ENCODE data around the gene MTOR.

MTOR gene

GRCh38 chr1:11114966-11115365 lies 147.4 kb downstream of the MTOR start:
- Histone ChIP-seq H3K4me3 (ENCODE audit: low read length) (no peak overlapping the region), H3K27me3 (replicated peaks; ENCODE audit: insufficient read depth, low read length) (no peaks in the 10 kb centered on the region), H3K9ac (ENCODE audit: low read length) (no peak overlapping the region), H3F3A (ENCODE audit: insufficient read depth, low read length) (no peaks in the 10 kb centered on the region), H2AFZ (ENCODE audit: low read length) (no peak overlapping the region), H3K4me2 (ENCODE audit: low read depth, low read length) (no peak overlapping the region), H3K79me2 (ENCODE audit: low read length) (no peaks in the 10 kb centered on the region), H4K20me1 (ENCODE audit: insufficient read depth, low read length) (no peaks in the 10 kb centered on the region), H3K9me3 (replicated peaks; ENCODE audit: insufficient read depth, low read length) (no peaks in the 10 kb centered on the region), H3K27ac (ENCODE audit: low read length) (no peak overlapping the region), H3K4me1 (ENCODE audit: low read length) (no peaks in the 10 kb centered on the region), H3K9me2 (replicated peaks; ENCODE audit: insufficient read depth, low read length) (no peaks in the 10 kb centered on the region), H3K36me3 (replicated peaks; ENCODE audit: insufficient read depth, low read length) (peaks cover 4% of the 10 kb centered on the region)
- no peak for DNase-seq
- no peak for TF ChIP-seq EZH2 (optimal IDR thresholded peaks at IDR 0.05; ENCODE audit: low read depth, low read length)
- TF ChIP-seq, protein P1, sequence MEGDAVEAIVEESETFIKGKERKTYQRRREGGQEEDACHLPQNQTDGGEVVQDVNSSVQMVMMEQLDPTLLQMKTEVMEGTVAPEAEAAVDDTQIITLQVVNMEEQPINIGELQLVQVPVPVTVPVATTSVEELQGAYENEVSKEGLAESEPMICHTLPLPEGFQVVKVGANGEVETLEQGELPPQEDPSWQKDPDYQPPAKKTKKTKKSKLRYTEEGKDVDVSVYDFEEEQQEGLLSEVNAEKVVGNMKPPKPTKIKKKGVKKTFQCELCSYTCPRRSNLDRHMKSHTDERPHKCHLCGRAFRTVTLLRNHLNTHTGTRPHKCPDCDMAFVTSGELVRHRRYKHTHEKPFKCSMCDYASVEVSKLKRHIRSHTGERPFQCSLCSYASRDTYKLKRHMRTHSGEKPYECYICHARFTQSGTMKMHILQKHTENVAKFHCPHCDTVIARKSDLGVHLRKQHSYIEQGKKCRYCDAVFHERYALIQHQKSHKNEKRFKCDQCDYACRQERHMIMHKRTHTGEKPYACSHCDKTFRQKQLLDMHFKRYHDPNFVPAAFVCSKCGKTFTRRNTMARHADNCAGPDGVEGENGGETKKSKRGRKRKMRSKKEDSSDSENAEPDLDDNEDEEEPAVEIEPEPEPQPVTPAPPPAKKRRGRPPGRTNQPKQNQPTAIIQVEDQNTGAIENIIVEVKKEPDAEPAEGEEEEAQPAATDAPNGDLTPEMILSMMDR (IDR thresholded peaks at IDR 0.05; ENCODE audit: low read length): no peak

DNA sequence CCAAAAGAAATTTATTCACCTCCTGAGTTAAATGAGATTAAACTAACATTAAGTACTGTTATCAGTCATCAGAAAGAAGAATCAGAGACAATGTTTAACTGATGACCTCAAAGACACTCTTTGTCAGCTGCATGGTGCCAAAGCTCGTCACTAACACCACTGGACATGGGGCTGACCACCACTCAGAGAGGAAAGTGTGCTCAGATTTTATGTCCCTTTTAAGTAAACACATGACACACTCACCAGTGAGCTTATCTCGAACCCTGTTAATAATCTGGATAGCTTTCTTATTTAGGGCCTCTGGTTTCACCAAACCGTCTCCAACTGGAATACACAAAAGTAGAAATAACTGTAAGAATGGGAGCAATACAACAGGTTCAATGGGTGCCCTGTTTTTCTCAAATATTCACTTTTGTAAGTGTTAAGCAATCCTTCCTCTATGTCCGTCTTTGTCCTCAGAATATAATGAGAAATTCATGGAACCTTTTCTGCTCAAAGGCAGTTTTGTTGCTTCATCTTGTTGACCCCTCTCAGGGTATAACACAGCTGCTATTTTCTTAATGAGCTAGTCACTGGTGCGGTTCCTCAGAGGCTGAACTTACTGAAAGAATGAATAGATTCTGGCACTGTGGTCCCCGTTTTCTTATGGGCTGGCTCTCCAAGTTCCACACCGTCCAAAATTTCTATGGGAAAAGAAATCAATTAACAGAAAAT lies 153.1 kb downstream of the MTOR start:
- Histone ChIP-seq H3K36me3 (replicated peaks; ENCODE audit: insufficient read depth, low read length) (peaks cover 3% of the 10 kb centered on the region), H3F3A (ENCODE audit: insufficient read depth, low read length) (no peaks in the 10 kb centered on the region), H3K9ac (ENCODE audit: low read length) (no peak overlapping the region), H3K4me3 (ENCODE audit: low read length) (no peak overlapping the region), H2AFZ (ENCODE audit: low read length) (no peak overlapping the region), H3K27ac (ENCODE audit: low read length) (no peak overlapping the region), H4K20me1 (ENCODE audit: insufficient read depth, low read length) (no peaks in the 10 kb centered on the region), H3K4me1 (ENCODE audit: low read length) (no peaks in the 10 kb centered on the region), H3K9me3 (replicated peaks; ENCODE audit: insufficient read depth, low read length) (no peaks in the 10 kb centered on the region), H3K79me2 (ENCODE audit: low read length) (no peaks in the 10 kb centered on the region), H3K4me2 (ENCODE audit: low read depth, low read length) (no peak overlapping the region), H3K9me2 (replicated peaks; ENCODE audit: insufficient read depth, low read length) (no peaks in the 10 kb centered on the region), H3K27me3 (replicated peaks; ENCODE audit: insufficient read depth, low read length) (no peaks in the 10 kb centered on the region)
- TF ChIP-seq EZH2 (optimal IDR thresholded peaks at IDR 0.05; ENCODE audit: low read depth, low read length): no peak
- TF ChIP-seq EZH2phosphoT487 (IDR thresholded peaks at IDR 0.05; ENCODE audit: low read length): no peak
- TF ChIP-seq, protein P1 (IDR thresholded peaks at IDR 0.05; ENCODE audit: low read length): no peak
- DNase-seq: no peak

GRCh38 chr1:11107599-11107998 lies 154.8 kb downstream of the MTOR start:
- TF ChIP-seq EZH2 (optimal IDR thresholded peaks at IDR 0.05; ENCODE audit: low read depth, low read length) (no peak), EZH2phosphoT487 (IDR thresholded peaks at IDR 0.05; ENCODE audit: low read length) (no peak)
- TF ChIP-seq, protein P1 (IDR thresholded peaks at IDR 0.05; ENCODE audit: low read length): no peak
- H4K20me1 ChIP-seq (ENCODE audit: insufficient read depth, low read length): no peaks in the 10 kb centered on the region
- no peaks in the 10 kb centered on the region for H3F3A ChIP-seq (ENCODE audit: insufficient read depth, low read length)
- H3K4me2 ChIP-seq (ENCODE audit: low read depth, low read length): no peak overlapping the region
- DNase-seq: no peak
- no peak overlapping the region for H3K9ac ChIP-seq (ENCODE audit: low read length)
- H3K9me2 ChIP-seq (replicated peaks; ENCODE audit: insufficient read depth, low read length): no peaks in the 10 kb centered on the region
- H3K27ac ChIP-seq (ENCODE audit: low read length): no peak overlapping the region
- peaks cover 3% of the 10 kb centered on the region; the same call in 1 of the 2 replicates for H3K36me3 ChIP-seq (replicated peaks; ENCODE audit: insufficient read depth, low read length)
- no peaks in the 10 kb centered on the region for H3K9me3 ChIP-seq (replicated peaks; ENCODE audit: insufficient read depth, low read length)
- H2AFZ ChIP-seq (ENCODE audit: low read length): no peak overlapping the region
- no peaks in the 10 kb centered on the region for H3K27me3 ChIP-seq (replicated peaks; ENCODE audit: insufficient read depth, low read length)
- no peak overlapping the region for H3K4me3 ChIP-seq (ENCODE audit: low read length)
- no peaks in the 10 kb centered on the region for H3K79me2 ChIP-seq (ENCODE audit: low read length)
- no peaks in the 10 kb centered on the region for H3K4me1 ChIP-seq (ENCODE audit: low read length)
